ENCODE results near the gene MBOAT2.

DNA sequence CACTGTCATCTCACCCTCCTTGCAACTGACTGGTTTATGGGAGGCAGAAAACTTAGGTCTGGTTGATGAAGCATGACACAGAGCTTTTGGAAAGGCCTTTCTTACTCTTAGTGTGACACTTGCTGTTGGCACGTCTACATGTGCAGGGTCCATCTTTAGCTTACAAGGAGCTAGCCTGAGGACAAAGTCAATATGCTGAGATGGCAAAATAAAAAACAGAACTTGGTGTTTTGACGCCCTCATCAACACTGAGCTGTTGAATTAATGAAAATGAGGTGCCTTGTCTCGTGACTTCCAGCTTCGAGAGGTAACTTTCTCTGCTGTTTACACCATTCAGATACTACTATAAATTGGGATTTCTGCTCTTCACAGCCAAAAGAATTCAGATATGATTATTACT, 87.5 kb downstream of the MBOAT2 start:
- TF ChIP-seq, protein P1, sequence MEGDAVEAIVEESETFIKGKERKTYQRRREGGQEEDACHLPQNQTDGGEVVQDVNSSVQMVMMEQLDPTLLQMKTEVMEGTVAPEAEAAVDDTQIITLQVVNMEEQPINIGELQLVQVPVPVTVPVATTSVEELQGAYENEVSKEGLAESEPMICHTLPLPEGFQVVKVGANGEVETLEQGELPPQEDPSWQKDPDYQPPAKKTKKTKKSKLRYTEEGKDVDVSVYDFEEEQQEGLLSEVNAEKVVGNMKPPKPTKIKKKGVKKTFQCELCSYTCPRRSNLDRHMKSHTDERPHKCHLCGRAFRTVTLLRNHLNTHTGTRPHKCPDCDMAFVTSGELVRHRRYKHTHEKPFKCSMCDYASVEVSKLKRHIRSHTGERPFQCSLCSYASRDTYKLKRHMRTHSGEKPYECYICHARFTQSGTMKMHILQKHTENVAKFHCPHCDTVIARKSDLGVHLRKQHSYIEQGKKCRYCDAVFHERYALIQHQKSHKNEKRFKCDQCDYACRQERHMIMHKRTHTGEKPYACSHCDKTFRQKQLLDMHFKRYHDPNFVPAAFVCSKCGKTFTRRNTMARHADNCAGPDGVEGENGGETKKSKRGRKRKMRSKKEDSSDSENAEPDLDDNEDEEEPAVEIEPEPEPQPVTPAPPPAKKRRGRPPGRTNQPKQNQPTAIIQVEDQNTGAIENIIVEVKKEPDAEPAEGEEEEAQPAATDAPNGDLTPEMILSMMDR (IDR thresholded peaks at IDR 0.05) = no peak
- no peak for TF ChIP-seq EZH2 (IDR thresholded peaks at IDR 0.05; ENCODE audit: borderline replicate concordance, insufficient read depth, low read depth, low read length, poor library complexity, severe bottlenecking)

Measured in B cell (primary cell).